Measurements from ENCODE around the gene TNFRSF1B.

The TNFRSF1B gene

DNA sequence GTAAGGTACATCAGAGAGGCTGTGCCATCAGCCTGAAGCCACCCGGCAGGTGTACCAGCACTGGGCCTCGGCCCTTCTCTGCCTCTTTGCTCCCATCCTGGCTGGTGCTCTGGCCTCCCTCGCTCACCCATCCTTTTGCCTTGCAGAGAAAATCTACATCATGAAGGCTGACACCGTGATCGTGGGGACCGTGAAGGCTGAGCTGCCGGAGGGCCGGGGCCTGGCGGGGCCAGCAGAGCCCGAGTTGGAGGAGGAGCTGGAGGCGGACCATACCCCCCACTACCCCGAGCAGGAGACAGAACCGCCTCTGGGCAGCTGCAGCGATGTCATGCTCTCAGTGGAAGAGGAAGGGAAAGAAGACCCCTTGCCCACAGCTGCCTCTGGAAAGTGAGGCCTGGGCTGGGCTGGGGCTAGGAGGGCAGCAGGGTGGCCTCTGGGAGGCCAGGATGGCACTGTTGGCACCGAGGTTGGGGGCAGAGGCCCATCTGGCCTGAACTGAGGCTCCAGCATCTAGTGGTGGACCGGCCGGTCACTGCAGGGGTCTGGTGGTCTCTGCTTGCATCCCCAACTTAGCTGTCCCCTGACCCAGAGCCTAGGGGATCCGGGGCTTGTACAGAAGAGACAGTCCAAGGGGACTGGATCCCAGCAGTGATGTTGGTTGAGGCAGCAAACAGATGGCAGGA, 24.5 kb upstream of the TNFRSF1B start:
- DNase-seq, result no peak

DNA sequence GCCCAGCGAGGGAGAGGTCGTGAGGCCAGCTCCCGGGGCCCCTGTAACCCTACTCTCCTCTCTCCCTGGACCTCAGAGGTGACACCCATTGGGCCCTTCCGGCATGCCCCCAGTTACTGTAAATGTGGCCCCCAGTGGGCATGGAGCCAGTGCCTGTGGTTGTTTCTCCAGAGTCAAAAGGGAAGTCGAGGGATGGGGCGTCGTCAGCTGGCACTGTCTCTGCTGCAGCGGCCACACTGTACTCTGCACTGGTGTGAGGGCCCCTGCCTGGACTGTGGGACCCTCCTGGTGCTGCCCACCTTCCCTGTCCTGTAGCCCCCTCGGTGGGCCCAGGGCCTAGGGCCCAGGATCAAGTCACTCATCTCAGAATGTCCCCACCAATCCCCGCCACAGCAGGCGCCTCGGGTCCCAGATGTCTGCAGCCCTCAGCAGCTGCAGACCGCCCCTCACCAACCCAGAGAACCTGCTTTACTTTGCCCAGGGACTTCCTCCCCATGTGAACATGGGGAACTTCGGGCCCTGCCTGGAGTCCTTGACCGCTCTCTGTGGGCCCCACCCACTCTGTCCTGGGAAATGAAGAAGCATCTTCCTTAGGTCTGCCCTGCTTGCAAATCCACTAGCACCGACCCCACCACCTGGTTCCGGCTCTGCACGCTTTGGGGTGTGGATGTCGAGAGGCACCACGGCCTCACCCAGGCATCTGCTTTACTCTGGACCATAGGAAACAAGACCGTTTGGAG, 23.7 kb upstream of the TNFRSF1B start:
- peak in 1 of 6 experiments; percentile 35 for DNase-seq

DNA sequence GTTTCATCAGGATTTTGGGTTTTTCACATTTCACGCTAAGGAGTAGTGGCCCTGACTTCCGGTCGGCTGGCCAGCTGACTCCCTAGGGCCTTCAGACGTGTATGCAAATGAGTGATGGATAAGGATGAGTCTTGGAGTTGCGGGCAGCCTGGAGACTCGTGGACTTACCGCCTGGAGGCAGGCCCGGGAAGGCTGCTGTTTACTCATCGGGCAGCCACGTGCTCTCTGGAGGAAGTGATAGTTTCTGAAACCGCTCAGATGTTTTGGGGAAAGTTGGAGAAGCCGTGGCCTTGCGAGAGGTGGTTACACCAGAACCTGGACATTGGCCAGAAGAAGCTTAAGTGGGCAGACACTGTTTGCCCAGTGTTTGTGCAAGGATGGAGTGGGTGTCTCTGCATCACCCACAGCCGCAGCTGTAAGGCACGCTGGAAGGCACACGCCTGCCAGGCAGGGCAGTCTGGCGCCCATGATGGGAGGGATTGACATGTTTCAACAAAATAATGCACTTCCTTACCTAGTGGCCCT, 23.1 kb upstream of the TNFRSF1B start:
- peak in 1 of 6 experiments; percentile 35 for DNase-seq

DNA sequence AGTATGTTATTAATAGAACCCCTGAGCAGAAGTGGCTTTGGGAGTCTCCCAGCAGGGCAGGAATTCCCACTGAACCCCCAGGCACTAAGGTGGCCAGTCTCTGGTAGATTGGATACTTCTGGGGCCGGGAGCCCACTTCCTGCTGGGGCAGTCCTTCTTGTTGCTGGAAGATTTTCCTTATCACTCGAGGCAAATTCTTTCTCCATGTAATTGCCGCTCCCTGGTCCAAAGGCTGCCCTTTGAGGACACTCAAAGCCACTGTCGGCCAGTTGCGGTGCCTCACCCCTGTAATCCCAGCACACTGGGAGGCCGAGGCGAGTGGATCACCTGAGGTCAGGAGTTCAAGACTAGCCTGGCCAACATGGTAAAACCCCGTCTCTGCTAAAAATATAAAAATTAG, 22.6 kb upstream of the TNFRSF1B start:
- DNase-seq, result no peak

DNA sequence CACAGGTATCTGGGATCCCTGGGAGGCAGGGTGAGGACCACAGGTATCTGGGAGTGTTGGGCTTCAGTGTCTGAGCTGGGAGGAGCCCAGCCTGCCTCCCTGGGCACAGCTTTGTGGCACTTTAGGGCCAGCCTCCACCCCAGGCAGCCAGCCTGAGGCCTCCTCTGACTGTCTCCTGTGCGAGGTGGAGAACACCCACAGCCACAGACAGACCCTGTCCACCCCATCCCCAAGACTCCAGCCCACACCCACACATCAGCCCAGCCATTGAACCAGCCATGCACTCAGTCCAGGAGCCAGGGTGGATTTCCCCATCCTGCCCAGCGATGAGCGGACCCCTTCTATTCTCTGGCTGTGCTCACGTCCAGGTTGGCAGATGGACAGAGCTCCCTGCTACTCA, 21.8 kb upstream of the TNFRSF1B start:
- no peak for DNase-seq

DNA sequence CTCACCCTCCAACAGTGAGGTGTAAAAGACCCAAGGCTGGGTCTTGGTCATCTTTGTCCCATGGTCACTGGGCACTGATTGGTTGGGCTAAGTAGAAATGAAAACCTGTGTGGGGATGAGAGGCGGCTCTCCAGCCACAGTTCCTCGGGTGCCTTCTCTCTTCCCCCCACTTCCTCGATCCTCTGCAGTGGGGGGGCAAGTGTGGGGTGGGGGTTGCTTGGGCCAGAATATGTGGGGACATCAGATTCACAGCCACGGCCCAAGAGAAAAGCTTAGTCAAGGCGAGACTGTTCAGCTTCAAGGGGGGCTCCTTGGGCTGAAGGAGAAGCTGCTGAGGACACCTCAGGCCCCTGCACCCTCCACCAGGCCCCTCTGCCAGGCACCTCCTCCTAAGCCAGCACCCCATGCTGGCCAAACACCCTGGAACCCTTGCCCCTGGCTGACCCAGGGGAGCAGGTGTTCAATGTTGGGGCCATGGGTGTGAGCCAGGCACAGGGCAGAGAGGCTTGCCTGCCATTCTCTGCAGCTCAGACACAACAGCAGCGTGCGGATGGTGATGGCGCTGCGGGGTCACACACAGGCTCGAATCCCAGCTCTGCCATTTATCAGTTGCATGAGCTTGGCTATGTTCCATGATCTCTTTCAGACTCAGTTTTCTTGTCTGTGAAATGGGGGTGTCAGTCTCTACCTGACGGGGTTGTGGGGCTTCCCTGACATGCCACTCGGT, 21.0 kb upstream of the TNFRSF1B start:
- DNase-seq, result no peak

DNA sequence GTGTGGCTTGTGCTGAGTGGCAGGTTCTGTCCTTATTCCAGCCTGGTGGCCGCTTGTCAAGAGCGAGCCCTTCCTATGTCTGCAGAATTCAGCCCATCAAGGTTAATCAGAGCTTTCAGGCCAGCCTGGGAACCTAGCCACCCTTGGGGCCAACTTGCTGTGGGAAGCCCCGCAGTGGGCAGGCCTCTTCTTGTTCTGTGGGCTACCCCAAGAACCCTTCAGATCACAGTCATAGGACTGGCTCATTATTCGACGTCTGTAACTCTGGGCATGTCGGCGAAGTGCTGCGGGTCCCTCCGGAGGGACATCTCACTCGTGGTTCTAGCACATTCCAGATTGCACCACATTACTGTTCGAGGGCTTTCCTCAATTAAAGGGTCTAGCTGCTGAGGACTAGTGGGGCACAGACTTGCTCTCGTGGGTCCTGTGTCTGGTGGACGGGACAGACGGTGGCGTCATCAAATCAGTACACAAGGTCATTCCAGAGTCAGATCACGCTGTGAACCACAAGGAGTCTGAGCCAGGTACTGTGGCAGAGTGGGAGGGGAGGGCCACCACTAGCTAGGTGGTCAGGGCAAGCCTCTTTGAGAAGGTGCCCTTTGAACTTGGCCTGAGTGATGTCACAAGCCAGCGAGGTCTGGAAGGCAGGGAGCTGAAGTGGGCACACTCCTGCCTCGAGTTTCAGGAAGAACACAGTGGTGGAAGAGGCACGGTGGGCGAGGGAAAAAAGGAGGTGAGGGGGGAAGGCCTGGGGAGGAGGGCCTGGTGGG, 20.3 kb upstream of the TNFRSF1B start:
- no peak for DNase-seq

DNA sequence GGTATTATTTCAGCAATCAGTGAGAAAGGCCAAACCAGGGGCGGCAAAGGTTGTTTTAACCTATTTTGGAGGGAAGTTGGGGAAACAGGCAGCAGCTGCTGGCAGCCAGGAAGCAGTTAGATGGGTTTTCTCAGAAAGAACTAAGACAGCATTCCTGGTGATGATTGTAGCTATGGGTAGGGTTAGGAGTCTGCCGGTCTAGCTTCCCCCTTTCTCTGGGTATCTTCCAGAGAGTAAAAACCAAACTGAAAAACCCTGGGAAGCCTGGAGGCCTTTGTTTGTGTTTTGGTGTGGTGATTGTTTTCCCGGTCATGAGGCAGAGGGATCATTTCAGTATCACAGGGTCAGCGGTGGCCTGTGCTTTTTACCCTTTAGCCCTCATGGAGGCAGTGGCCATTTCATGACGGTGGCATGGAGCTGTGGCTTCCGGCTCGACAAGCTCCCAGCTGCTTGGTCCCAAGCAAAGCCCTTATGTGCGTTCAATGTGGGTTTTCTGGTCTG, 19.5 kb upstream of the TNFRSF1B start:
- no peak for DNase-seq

DNA sequence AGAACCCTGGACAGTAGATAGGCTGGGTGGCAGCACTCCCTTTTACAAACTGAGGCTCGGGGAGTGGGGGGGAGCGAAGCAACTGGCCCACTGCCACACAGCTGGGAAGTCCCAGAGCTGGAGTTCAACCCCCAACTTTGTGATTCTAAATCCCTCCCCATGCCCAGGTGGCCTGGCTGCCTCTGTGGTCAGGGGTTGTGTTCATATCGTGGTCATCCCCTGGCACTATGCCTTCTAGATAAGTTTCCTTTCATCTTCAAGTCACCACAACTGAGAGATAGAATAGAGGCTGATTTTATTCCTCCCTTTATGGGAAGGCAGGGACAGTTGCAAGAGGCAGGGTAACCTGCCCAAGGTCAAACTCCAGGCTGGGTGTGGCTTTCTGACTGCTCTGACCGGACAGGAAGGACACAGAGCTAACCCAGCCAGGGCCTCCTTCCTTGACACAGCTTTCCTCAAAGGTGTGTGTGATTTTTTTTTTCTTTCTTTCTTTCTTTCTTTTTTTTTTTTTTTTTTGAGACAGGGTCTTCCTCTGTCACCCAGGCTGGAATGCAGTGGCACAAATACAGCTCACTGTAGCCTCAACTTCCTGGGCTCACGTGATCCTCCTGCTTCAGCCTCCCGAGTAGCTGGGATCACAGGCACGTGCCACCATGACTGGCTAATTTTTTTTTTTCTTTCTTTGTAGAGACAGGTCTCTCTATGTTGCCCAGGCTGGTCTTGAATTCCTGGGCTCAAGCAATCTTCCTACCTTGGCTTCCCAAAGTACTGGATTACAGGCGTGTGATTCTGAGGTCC, 18.4 kb upstream of the TNFRSF1B start:
- no peak for DNase-seq

DNA sequence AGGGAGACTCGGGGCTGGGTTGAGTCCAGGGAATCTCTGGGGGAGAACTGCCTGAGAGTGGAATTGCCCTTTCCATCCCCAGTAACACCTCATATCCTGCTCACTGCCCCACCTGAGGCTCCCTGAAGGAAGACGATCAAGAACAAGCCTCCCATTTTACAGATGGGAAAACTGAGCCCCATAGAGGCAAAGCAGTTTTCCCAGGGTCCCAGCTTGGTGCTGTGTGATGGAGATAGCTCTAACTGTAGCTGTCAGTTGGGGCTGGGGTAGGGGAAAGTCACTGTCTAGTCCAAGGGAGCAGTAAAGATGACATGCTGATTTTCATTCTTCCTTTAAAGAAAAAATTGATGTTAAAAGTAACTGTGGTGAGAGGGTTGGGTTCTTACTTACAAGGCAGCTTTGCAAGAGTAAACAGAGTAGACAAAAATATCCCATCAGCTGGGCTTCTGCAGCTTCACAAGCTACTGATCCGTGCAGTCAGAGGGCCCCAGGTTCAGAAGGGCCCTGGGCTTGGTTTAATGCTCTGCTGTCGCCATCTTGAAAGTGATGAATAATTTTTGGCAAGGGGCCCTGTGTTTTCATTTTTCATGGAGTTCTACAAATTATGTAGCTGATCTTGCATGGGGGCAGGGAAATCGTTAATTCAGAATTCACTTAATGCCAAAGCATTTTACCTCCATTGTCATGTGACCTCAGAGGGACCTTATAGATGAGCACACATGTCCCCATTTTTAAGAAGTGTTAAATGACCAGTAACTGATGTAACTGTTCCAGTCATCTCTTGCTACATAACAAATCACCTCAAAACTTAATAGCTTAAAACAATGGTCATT, 17.6 kb upstream of the TNFRSF1B start:
- DNase-seq, result no peak

DNA sequence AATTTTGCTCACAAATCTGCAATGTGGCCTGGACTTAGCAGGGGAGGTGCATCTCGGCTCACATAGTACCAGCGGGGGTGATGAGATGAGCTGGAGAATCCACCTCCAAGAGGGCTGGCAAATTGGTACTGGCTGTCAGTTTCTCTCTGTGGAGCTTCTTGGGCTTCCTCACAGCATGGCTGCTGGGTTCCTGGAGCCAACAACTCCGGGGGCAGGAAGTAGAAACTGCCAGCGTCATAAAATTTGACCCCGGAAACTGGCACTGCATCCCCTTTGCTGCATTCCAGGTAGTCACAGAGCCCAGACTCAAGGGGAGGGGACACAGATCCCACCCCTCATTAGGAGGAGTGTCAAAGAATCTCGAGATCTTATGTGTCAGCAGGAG, 17.0 kb upstream of the TNFRSF1B start:
- DNase-seq, result no peak

DNA sequence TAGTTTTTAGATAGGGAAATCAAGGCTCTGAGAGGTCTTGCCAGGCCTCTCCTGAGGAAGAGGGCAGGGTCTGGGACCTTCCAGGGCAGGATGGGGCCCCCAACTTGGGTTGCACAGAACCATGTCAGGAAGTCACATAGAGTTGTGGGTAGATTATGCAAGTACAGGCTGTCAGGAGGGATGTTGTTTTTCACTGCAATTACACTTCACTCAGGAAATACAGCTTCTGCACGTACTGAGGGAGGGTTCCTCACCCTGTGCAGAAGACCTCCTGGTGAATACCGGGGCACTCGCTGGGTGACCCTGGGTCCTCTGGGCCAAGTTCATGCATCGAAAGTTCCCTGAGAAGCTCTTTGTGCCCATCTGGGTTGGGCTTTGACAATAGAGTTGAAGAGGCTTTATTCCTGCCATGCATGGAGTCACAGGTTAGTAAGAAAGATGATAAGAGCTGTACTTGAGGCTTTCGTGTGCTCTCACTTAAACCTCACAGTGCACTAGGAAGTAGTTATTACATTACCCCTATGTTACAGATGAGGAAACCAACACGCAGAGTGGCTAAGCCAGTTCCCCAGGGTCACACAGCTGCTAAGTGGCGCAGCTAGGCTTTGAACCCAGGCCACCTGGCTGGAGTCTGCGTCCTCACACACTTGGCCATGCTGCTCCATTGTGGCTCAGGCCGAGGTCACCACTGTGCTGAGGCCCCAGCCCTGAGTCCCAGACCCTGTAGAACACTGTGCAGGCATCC, 16.2 kb upstream of the TNFRSF1B start:
- DNase-seq, result peak in 3 of 6 experiments; percentile 40 to 68 (median 60)

DNA sequence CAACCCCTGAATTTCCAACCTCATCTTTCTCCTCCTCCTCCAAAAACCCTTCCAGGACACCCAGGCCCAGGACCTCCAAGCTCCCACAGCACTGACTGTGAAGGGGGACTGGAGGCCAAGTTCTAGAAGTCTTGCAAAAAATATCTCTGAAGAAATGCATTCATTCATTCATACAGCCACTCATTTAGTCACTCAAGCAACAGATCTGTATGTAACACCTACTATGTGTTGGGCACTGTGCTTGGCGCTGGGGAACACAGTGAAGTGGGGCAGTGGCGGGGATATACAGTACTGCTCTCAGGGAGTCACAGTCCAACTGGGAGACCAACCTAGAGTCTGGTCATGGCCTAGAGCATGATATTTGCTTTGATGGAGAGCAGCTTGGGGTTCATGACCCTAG, 15.3 kb upstream of the TNFRSF1B start:
- no peak for DNase-seq

DNA sequence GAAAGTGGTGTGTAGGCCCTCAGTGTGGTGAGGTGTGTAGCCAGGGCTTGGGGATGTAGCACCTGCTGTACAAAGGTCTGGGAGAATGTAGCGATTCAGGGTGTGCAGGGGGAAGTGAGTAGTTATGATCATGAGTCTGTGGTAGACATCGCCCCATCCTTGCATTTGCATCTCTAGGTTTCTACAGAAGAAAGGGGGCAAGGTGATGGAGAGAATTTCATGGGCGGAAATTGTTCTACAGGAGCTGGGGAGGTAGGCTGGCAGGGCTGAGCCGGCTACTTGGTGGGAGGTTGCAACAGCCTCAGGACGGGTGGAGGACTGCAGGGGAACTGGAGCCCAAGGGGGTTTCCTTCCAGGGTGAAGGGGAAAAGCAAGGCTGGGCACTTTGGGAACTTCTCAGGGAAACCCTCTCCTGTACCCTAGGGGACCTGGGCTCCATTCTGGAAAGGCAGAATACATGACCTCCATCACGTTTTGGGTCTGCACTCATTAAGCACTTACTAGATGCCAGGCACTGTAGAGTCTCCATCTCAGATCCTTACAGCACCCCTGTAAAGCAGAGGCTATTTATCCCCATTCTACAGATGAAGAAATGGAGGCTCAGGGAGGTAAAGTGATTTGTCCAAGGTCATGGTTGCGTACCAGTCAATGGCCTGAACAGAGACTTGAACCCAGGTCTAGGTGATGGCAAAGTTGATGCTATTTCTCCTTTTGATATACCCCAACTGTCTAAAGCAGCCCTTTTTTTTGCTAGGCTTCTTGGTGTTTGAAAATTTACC, 14.5 kb upstream of the TNFRSF1B start:
- no peak for DNase-seq

DNA sequence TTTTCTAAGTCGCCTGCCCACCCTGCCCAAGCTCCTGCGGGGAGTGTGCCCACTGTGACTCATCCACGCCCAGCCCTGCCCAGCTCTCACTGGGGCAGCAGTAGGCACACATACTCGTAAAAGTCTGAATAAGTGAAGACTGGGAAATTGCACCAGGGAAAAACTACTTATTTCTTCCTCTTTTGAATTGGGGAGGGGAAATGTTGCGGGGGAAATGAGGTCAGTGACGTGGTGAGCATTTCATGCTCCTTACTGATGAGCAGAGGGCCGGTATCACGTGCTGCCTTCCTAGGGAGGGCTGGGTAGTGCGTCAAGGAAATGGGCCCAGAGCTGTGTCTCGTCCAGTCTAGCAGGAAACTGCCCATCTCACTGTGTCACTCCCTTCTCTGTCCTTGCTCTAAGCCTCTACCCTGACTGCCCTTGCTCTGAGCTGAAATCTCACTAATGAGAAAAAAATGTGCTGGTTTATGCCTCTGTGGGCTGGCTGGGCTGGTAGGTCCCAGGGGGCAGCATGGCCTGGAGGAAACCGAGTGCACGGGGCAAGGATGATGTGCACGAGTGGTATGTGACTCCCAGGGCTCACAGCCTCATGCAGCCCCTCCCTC, 13.5 kb upstream of the TNFRSF1B start:
- DNase-seq, result no peak

DNA sequence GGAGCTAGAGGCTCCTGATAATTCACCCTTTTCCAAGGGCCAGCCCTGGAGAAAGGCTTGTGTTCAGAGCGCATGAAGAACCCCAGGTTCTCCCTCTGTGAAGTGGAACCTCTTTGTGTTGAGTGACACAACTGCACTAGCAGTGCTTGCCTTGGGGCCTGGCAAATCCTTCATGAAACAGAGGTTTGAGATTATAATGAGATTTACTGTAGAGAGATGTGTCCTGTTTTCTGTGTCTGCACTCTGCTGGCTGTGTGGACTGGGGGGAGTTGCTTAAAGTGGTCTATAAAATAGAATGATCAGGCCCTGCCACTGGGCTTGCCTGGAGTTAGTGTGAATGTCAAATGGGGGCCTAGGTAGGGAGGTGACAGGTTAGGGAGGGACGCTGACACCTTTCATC, 11.5 kb upstream of the TNFRSF1B start:
- DNase-seq, result no peak

DNA sequence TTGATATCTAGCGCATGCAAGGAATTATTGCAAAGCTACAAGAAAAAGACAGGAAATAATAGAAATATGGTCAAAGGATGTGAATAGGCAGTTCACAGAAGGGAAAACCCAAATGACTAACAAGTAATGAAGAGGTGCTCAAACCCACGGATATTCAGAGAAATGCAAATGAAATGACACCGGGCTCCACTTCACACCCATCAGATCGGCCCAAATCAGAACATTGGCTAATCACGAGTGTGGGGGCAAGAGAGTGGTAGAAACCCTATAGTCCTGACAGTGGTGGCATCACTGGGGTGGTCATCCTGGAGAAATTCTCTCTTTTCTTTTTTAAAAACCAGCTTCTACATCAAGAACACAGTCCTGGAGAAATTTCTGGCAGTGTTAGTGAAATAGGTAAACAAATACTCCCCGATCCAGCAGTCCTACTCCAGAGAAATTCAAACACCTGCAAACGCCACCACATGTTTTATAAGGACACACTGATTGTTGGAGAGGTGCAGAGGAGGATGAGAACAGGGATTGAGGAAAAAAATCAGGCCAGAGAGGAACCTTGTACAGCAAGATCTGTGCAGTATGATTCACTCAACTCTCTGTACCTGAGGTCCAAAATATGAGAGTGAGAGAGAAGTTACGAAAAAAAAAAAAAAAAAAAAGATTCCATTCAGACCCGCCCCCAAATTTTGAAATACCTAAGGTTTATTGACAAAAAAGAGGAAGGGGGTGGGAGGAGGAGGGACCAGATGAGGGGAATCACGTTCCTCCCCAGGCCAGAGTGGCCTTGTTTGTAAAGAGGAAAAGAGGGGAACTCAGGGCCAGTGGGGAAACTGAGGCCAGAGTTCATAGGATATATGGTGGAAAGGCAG, 9.2 kb upstream of the TNFRSF1B start:
- no peak for DNase-seq
